GM21576 (cell line): ENCODE measurements around the gene INPP4A.

Source experiments
- ATAC-seq: cut with Tn5 transposase; IDR thresholded peaks from one replicate; pipeline ENCODE4 v1.9.1; 2021; ENCODE audit warnings: mild to moderate bottlenecking, moderate library complexity; ENCODE audit not compliant: unreplicated experiment

The INPP4A gene

GRCh38 chr2:98537390-98538126 is 92.9 kb downstream of the INPP4A start:
- no peak for ATAC-seq

- no peak for ATAC-seq
Observed at GRCh38 chr2:98538280-98539041, 93.8 kb downstream of the INPP4A start.

GRCh38 chr2:98539056-98539735 is 94.5 kb downstream of the INPP4A start:
- no peak for ATAC-seq

- ATAC-seq: no peak
Observed at GRCh38 chr2:98540536-98540935, 95.9 kb downstream of the INPP4A start.

GRCh38 chr2:98541489-98541888 is 96.8 kb downstream of the INPP4A start:
- no peak for ATAC-seq

- ATAC-seq: no peak
Observed at GRCh38 chr2:98541906-98542305, 97.2 kb downstream of the INPP4A start.

DNA sequence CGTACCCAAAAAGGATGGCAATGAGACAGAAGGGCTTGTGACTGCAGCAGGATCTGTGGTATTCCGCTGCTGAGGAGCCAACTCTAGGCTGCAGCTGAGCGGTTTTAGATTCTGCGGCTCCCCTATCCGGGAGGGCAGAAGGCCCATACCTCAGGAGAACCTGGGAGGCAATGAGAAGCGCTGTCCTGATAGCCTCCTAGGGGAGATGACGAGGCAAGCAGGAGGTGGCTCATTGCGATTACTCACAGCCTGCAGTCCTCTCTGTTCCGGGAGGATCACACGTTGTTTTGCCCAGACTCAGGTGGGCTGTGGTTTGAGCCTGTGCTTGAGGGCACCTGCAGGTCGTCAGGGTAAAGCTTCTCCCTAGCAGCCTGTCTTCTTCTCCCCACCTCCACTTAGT is 98.6 kb downstream of the INPP4A start:
- ATAC-seq: no peak

DNA sequence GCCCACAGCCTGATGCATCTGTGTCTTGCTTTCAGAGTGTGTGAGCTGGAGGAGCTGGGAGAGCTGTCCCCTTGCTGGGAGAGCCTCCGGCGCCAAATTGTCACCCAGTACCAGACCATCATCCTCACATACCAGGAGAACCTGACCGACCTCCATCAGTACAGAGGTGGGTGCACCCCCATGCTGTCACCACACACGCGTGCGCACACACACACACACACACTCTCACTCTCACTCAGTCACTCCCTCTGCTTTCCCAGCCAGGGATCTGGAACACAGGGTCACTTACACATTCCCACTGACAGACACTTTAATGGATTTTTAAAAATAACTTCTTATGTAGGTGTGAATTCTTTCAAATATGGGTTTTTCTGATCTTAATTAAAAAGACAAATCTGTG is 99.2 kb downstream of the INPP4A start:
- no peak for ATAC-seq

DNA sequence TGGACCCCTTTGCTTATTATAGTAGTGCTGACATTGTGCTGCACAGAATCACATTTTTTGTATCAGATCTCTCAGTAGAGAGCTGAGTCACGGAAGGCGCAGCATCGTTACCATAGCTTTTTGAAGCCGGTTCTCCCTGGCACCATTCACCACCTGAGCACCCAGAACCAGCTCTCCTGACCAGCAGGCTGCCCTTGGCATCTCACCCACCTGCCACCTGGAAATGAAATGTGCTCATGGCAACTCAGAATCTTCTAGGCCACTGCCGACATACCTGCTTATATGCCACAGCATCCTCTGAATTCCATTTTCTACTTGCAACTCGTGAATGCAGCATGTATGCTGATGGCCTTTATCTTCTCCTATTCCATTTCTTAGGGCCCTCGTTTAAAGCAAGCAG is 100.9 kb downstream of the INPP4A start:
- no peak for ATAC-seq

DNA sequence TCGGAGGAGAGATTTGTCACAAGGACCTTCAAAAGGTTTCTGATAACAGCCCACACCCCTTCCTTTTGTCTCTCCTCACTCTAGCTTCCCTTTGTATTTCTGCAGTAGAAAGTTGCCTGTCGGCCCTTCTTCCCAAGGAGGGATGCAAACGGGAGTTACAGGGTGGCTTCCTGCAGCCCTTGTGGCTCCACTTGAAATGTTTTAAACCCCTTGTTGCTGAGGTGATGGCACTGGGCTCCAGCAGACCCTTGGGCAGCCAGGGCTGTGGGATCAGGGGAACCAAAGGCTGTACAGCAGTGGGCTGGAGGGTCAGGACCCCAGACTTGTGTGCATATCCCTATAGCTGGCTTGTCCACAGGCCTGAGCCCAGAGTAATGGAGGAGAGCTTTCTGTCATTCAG is 101.5 kb downstream of the INPP4A start:
- no peak for ATAC-seq

GRCh38 chr2:98547092-98547790 is 102.6 kb downstream of the INPP4A start:
- no peak for ATAC-seq

DNA sequence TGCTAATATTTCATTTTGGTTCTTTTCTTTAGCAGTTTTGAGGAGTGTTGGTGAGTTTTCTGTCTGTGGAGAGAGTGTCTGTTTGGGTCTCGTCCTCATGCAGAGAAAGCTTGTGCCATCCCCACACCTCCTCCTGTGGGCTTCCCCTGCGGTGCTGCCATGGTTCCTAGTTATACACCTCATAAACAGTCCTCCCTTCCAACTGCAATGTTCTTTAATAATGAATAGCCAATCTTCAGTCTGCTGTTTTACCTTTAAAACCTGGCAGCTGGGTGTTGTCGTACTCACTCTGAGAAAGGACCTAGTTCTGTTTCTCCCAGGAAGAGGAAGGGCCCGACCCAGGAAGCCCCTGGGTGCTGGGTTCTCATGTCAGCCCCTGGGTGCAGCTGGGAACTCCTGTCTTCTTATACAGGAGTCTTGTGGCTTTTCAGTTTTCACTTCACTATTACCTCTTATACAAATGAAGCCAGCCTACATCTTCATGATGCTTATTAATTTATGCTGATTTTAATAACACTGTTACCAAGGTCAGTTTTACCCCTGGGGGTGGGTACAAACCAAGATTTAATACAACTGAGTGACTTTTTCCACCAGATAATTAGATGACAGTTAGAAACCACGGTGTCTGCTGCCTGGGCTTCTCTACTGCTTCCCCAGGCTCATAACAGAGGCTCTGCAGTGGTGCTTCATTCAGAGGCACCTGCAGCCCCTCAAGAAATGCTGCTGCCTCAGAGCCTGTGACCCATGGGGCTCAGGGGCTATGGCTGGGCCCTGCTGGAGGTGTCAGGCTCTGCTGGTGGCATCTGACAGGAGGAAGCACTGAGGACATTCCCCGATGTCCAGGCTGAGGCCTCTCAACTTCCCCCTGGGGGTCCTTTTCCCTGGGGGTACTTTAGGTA is 104.5 kb downstream of the INPP4A start:
- no peak for ATAC-seq

GRCh38 chr2:98550165-98550564 is 105.5 kb downstream of the INPP4A start:
- ATAC-seq: no peak

DNA sequence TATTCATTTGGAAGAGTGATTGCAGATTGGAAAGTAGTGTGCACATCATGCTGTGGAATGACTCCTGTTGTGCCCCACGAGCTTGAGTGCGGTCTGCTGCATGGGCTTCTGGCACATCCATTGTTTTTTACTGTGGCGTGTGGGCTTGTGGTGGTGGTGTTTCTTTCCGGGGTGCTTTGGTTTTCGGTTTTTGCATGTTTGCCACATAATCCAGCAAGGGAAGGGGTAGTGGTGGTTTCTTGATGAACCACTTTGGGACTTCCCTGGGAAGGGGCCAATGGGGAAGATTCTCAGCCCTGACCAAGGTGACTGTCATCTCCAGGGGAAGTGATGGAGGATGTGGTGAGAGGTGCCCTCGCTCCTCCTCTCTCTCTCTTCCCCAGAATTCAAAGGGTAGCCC is 106.7 kb downstream of the INPP4A start:
- no peak for ATAC-seq

- ATAC-seq: no peak
Observed at GRCh38 chr2:98552499-98553179, 108.0 kb downstream of the INPP4A start.

GRCh38 chr2:98554116-98554861 is 109.6 kb downstream of the INPP4A start:
- ATAC-seq: no peak

DNA sequence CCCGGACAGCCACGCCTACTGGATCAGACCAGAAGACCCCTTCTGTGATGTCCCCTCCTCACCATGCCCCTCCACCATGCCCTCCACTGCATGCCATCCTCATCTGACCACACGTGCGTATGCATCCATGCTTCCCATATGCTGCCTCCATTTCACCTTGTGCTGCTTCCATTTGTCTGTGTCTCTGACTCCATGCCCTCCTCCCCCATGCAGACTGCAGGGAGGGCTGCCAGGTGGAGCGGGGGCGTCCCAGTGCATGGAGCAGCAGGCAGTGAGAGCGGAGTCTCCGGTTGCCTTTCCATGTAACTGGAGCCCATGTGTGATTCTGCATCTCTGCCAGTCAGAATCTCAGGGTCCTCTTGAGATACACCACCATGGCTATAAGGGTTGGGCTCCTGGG is 111.0 kb downstream of the INPP4A start:
- ATAC-seq: no peak

GRCh38 chr2:98556344-98557033 is 111.8 kb downstream of the INPP4A start:
- peak; percentile 79 for ATAC-seq
